HepG2 (cell line): Measurements from ENCODE around the gene IKBKE. TPM values are rescaled to one million over a fixed set of nuclear protein-coding genes. Genes with fewer than 3 reads are reported as not detected.

Source experiments
- ATAC-seq: fragments of 200-7000 bp; cut with Tn5 transposase; 3 replicates; pipeline ENCODE4 v1.9.1; 2020; ENCODE audit warnings: mild to moderate bottlenecking, moderate library complexity
- BruUV-seq: library from RNA; stranded (reverse); fragments of 400-500 nt; replicated peaks from 2 replicates; lab custom pipeline; 2021; lab: Mats Ljungman, UMichigan
- CTCF ChIA-PET: fragments of 300-600 bp; formaldehyde crosslinking; extraction: SDS; loops from one replicate; lab custom pipeline; 2021; ENCODE audit warnings: low total read pairs, inconsistent platforms, low intra/inter-chr PET ratio; lab: Yijun Ruan, JAX
- POLR2A ChIA-PET: fragments of 350-600 bp; sonication (Branson Sonifier 250); formaldehyde crosslinking; loops from one replicate; lab custom pipeline; 2020; ENCODE audit warnings: antibody characterized with exemption, inconsistent platforms; lab: Yijun Ruan, JAX
- DNase-seq: peaks from one replicate; pipeline ENCODE4 v3.0.0-alpha.2; 2015; ENCODE audit warnings: low spot score
- FAIRE-seq: peaks from 3 replicates; lab custom pipeline; 2011; peaks lifted over from hg19 to GRCh38; lab: Jason Lieb, UNC
- H2AFZ ChIP-seq: one replicate; pipeline ENCODE4 v1.6.1; 2011; ENCODE audit warnings: low read length, inconsistent platforms
- H3K27ac ChIP-seq: fragments of 300-600 bp; 3 replicates; pipeline ENCODE4 v1.8.0; 2011; ENCODE audit warnings: mixed run types, mild to moderate bottlenecking, mixed read lengths, low read length, inconsistent platforms; ENCODE audit not compliant: insufficient read depth; ENCODE audit errors: extremely low read length
- H3K27me3 ChIP-seq, 2 experiments: fragments of 200-600 bp in 1 of 2; 2 replicates in 1 of 2; 3 replicates in 1 of 2; pipeline versions ENCODE4 v1.6.0 to v1.8.0; 2011; ENCODE audit warnings: low read length in 2 of 2, mild to moderate bottlenecking in 2 of 2, moderate library complexity in 2 of 2, inconsistent platforms in 1 of 2; ENCODE audit not compliant: insufficient read depth in 2 of 2, control insufficient read depth in 1 of 2
- H3K36me3 ChIP-seq, 2 experiments: fragments of 200-600 bp in 1 of 2; replicated peaks in 1 of 2; 2 replicates in 1 of 2; 3 replicates in 1 of 2; pipeline versions ENCODE4 v1.5.1 to v1.8.0; 2011; ENCODE audit warnings: low read length in 2 of 2, inconsistent platforms in 1 of 2; ENCODE audit not compliant: insufficient read depth in 2 of 2, control insufficient read depth in 1 of 2
- H3K4me1 ChIP-seq: 2 replicates; pipeline ENCODE4 v1.5.1; 2012; ENCODE audit warnings: low read length, inconsistent platforms; ENCODE audit not compliant: insufficient read depth
- H3K4me2 ChIP-seq: 2 replicates; pipeline ENCODE4 v1.6.0; 2011; ENCODE audit warnings: low read depth, low read length, inconsistent platforms
- H3K4me3 ChIP-seq, 3 experiments: fragments of 200-600 bp in 1 of 3; sonication (generic), shearing (Covaris generic) in 1 of 3; replicated peaks in 1 of 3; 2 replicates each; pipeline ENCODE4 v1.5.1; 2011 to 2016; ENCODE audit warnings: low read length in 3 of 3, inconsistent platforms in 2 of 3, low read depth in 2 of 3, mild to moderate bottlenecking in 2 of 3, control low read depth in 1 of 3, mixed read lengths in 1 of 3; ENCODE audit not compliant: insufficient read depth in 1 of 3
- H3K79me2 ChIP-seq: one replicate; pipeline ENCODE4 v1.6.1; 2011; ENCODE audit warnings: low read length, inconsistent platforms; ENCODE audit not compliant: insufficient read depth
- H3K9ac ChIP-seq: 2 replicates; pipeline ENCODE4 v1.6.0; 2011; ENCODE audit warnings: mild to moderate bottlenecking, low read depth, low read length, inconsistent platforms; ENCODE audit not compliant: insufficient read depth
- H3K9me3 ChIP-seq: 2 replicates; pipeline ENCODE4 v1.5.1; 2012; ENCODE audit warnings: mild to moderate bottlenecking, low read length
- H4K20me1 ChIP-seq: 2 replicates; pipeline ENCODE4 v1.6.0; 2011; ENCODE audit warnings: inconsistent platforms, mild to moderate bottlenecking, low read length, moderate library complexity; ENCODE audit not compliant: insufficient read depth
- EEA1 ChIP-seq: sonication (generic); formaldehyde crosslinking; IDR thresholded peaks from 2 replicates; pipeline ENCODE4 v1.5.1; 2020; ENCODE audit warnings: mild to moderate bottlenecking, missing genetic modification reagents, borderline replicate concordance
- FLYWCH1 ChIP-seq: sonication (generic); formaldehyde crosslinking; IDR thresholded peaks from 2 replicates; pipeline ENCODE4 v1.8.1; 2023; ENCODE audit warnings: mild to moderate bottlenecking, missing genetic modification reagents
- NFE2 ChIP-seq: sonication (generic); formaldehyde crosslinking; IDR thresholded peaks from 2 replicates; pipeline ENCODE4 v1.4.0; 2020; ENCODE audit warnings: missing genetic modification reagents
- RBM22 ChIP-seq: fragments of 200-400 bp; formaldehyde crosslinking; optimal IDR thresholded peaks from 2 replicates; pipeline ENCODE3; 2017; ENCODE audit warnings: mild to moderate bottlenecking, low read length, moderate library complexity
- RCOR2 ChIP-seq: IDR thresholded peaks from 2 replicates; pipeline ENCODE4 v1.6.1; 2016; ENCODE audit warnings: missing biosample characterization, missing genetic modification reagents
- SETDB1 ChIP-seq: sonication (generic); formaldehyde crosslinking; IDR thresholded peaks from 2 replicates; pipeline ENCODE4 v1.5.1; 2020; ENCODE audit warnings: missing genetic modification reagents, mild to moderate bottlenecking, borderline replicate concordance
- ZNF337 ChIP-seq: sonication (generic); formaldehyde crosslinking; IDR thresholded peaks from 2 replicates; pipeline ENCODE4 v1.5.1; 2020; ENCODE audit warnings: missing genetic modification reagents, low read depth, mild to moderate bottlenecking, borderline replicate concordance
- WGBS: methylation state at CpG from one replicate; pipeline ENCODE4 v1.1.6; 2017; ENCODE audit warnings: low lambda C conversion rate; 5-methylcytosine and 5-hydroxymethylcytosine counted together
- in situ Hi-C: cut with HindIII; loops from 2 replicates; pipeline ENCODE4 v1.10.0; 2017; ENCODE audit warnings: low pct_unique_long_range_greater_than_20kb; ENCODE audit not compliant: extremely low pct_ligation_motif_present
- intact Hi-C: fragments of 100-400 bp; cut with micrococcal nuclease; formaldehyde crosslinking; loops from one replicate; pipeline ENCODE4 v1.10.0; 2022; ENCODE audit not compliant: unreplicated experiment
- polyA plus RNA-seq, 8 experiments: library from polyadenylated mRNA; depleted of rRNA in 3 of 8; stranded (reverse) in 7 of 8; unstranded in 1 of 8; fragments of >200 nt; fragmentation: Illumina TruSeq in 4 of 8; extraction: Trizol in 4 of 8; gene quantifications; 2 replicates each; pipeline versions ENCODE4 v1.2.1 to v1.2.3, GENCODE V29; 2011 to 2016; ENCODE audit warnings: low read depth in 4 of 8, missing spikeins in 1 of 8, mixed read lengths in 1 of 8; ENCODE audit not compliant: insufficient read depth in 1 of 8
- total RNA-seq, 5 experiments: library from RNA; depleted of rRNA; stranded (reverse); fragments of >200 nt; fragmentation: Illumina TruSeq; extraction: Trizol; gene quantifications; 2 replicates each; pipeline ENCODE4 v1.2.3, GENCODE V29; 2016; ENCODE audit warnings: low read depth in 1 of 5
- TF ChIP-seq, protein P1 (sequence below): sonication (generic); formaldehyde crosslinking; IDR thresholded peaks from 2 replicates; pipeline ENCODE4 v1.5.1; 2020; ENCODE audit warnings: missing genetic modification reagents, mild to moderate bottlenecking, borderline replicate concordance
- TF ChIP-seq, protein P2 (sequence below): sonication (generic); formaldehyde crosslinking; IDR thresholded peaks from 2 replicates; pipeline ENCODE4 v1.8.0; 2022; ENCODE audit warnings: missing genetic modification reagents, mild to moderate bottlenecking, moderate library complexity, borderline replicate concordance
- TF ChIP-seq, protein P3 (sequence below): sonication (generic); formaldehyde crosslinking; IDR thresholded peaks from 2 replicates; pipeline ENCODE4 v1.8.0; 2022; ENCODE audit warnings: mild to moderate bottlenecking, missing genetic modification reagents; ENCODE audit not compliant: insufficient replicate concordance

Gene IKBKE
- total and polyA plus RNA-seq, 2 of the 13 experiments (the other 11 are each of a cell fraction or from before 2014, with no cell fraction given): 4.5 to 5.8 TPM

- H3K9me3 ChIP-seq: no peaks in the 10 kb centered on the region
- TF ChIP-seq RCOR2 (CRISPR knock-in tag): no peak
- no peak for TF ChIP-seq EEA1
- TF ChIP-seq, protein P1, sequence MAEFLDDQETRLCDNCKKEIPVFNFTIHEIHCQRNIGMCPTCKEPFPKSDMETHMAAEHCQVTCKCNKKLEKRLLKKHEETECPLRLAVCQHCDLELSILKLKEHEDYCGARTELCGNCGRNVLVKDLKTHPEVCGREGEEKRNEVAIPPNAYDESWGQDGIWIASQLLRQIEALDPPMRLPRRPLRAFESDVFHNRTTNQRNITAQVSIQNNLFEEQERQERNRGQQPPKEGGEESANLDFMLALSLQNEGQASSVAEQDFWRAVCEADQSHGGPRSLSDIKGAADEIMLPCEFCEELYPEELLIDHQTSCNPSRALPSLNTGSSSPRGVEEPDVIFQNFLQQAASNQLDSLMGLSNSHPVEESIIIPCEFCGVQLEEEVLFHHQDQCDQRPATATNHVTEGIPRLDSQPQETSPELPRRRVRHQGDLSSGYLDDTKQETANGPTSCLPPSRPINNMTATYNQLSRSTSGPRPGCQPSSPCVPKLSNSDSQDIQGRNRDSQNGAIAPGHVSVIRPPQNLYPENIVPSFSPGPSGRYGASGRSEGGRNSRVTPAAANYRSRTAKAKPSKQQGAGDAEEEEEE (CRISPR knock-in tag): no peak
- TF ChIP-seq, all 625 proteins: peak for 0
- no peak for ATAC-seq
- Histone ChIP-seq H3K4me3 (no peak overlapping the region), H3K27me3 (no peaks in the 10 kb centered on the region), H3K4me1 (peaks cover 18% of the 10 kb centered on the region), H3K9ac (no peak overlapping the region), H2AFZ (no peak overlapping the region), H3K36me3 (peaks cover 3 to 15% of the 10 kb centered on the region in 2 experiments; a peak in 4 of 5 replicates), H3K79me2 (no peaks in the 10 kb centered on the region), H4K20me1 (peaks cover 3% of the 10 kb centered on the region; the same call in 1 of the 2 replicates), H3K27ac (no peak overlapping the region), H3K4me2 (no peak overlapping the region)
- no TSS peak for BruUV-seq
- no peak for FAIRE-seq
- intact Hi-C loops (loop anchor here (1.0 kb wide), 1 partner anchor 16 kb away; no protein-coding TSS in a partner anchor), in situ Hi-C loops (no loop called here)
- over 99% methylated on average over 8 of the region's 8 CpGs for WGBS
- ChIA-PET POLR2A (no interaction called here), CTCF (no interaction called here)
- no peak for DNase-seq
These were observed 6.4 kb upstream of the IKBKE start for GRCh38 chr1:206463911-206464310.

DNA sequence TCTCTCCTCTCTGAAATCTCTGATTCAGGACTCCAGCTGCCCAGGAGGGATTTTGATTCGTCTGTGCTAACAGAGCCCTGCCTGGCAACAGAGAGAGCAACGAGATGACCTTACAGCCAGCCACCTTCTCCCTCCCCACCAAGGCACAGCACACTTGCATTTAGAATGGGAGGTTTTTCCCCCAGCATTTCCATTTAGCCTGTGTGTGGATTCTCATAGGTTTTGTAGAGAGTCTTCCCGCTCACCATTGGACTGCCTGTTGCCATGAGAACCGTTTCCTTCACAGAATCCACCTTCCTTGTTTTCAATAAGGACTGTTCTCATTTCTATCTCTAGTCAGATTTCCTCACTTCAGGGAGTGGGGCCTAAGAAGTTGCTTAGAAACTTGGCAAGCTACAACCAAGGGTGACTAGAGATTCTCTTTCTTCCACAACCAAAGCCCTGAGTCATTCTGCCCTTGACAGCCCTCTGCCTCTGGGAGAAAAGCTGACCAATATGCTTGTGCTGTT, 5.8 kb upstream of the IKBKE start:
- no peak overlapping the region for H3K27ac ChIP-seq
- POLR2A ChIA-PET: no interaction called here
- WGBS: 92% methylated on average over 4 of the region's 4 CpGs

More for the DNA sequence above, 5.8 kb upstream of the IKBKE start:
- ATAC-seq (no peak), FAIRE-seq (no peak), DNase-seq (no peak)
- no TSS peak for BruUV-seq
- peak; percentile 55 for TF ChIP-seq RBM22
- TF ChIP-seq NFE2 (CRISPR knock-in tag): peak; percentile 16; the same call in 1 of the 2 replicates
- TF ChIP-seq, protein P2, sequence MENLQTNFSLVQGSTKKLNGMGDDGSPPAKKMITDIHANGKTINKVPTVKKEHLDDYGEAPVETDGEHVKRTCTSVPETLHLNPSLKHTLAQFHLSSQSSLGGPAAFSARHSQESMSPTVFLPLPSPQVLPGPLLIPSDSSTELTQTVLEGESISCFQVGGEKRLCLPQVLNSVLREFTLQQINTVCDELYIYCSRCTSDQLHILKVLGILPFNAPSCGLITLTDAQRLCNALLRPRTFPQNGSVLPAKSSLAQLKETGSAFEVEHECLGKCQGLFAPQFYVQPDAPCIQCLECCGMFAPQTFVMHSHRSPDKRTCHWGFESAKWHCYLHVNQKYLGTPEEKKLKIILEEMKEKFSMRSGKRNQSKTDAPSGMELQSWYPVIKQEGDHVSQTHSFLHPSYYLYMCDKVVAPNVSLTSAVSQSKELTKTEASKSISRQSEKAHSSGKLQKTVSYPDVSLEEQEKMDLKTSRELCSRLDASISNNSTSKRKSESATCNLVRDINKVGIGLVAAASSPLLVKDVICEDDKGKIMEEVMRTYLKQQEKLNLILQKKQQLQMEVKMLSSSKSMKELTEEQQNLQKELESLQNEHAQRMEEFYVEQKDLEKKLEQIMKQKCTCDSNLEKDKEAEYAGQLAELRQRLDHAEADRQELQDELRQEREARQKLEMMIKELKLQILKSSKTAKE (CRISPR knock-in tag): no peak
- TF ChIP-seq ZNF337 (CRISPR knock-in tag): no peak
- TF ChIP-seq SETDB1 (CRISPR knock-in tag): no peak
- TF ChIP-seq FLYWCH1 (CRISPR knock-in tag): no peak
- TF ChIP-seq, protein P3, sequence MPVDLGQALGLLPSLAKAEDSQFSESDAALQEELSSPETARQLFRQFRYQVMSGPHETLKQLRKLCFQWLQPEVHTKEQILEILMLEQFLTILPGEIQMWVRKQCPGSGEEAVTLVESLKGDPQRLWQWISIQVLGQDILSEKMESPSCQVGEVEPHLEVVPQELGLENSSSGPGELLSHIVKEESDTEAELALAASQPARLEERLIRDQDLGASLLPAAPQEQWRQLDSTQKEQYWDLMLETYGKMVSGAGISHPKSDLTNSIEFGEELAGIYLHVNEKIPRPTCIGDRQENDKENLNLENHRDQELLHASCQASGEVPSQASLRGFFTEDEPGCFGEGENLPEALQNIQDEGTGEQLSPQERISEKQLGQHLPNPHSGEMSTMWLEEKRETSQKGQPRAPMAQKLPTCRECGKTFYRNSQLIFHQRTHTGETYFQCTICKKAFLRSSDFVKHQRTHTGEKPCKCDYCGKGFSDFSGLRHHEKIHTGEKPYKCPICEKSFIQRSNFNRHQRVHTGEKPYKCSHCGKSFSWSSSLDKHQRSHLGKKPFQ (CRISPR knock-in tag): no peak
- in situ Hi-C loops: no loop called here
- CTCF ChIA-PET: no interaction called here
- Histone ChIP-seq H3K4me3 (no peak overlapping the region), H4K20me1 (peaks cover 3% of the 10 kb centered on the region; the same call in 1 of the 2 replicates), H3K79me2 (no peaks in the 10 kb centered on the region), H3K27me3 (no peaks in the 10 kb centered on the region), H3K36me3 (peaks cover 3 to 12% of the 10 kb centered on the region in 2 experiments; a peak in 4 of 5 replicates), H3K4me1 (peaks cover 24% of the 10 kb centered on the region), H3K4me2 (no peak overlapping the region), H3K9ac (no peak overlapping the region), H2AFZ (no peak overlapping the region), H3K9me3 (no peaks in the 10 kb centered on the region)
- intact Hi-C loops: loop anchor here (1.0 kb wide), 1 partner anchor 16 kb away; no protein-coding TSS in a partner anchor
